MM.1S (cell line): ENCODE data around the gene ATRX.

Experiments
- DNase-seq: peaks from one replicate; pipeline ENCODE4 v3.0.0-alpha.2; 2015
- H2AFZ ChIP-seq: fragments of 300-600 bp; sonication (generic); 2 replicates; pipeline ENCODE4 v1.6.0; 2016; ENCODE audit warnings: antibody characterized with exemption, low read length
- H3F3A ChIP-seq: fragments of 300-600 bp; sonication (generic); 2 replicates; pipeline ENCODE4 v1.6.1; 2016; ENCODE audit warnings: mild to moderate bottlenecking, antibody characterized with exemption, low read length, moderate library complexity, mixed read lengths; ENCODE audit not compliant: insufficient read depth
- H3K27ac ChIP-seq: fragments of 300-600 bp; sonication (generic); 2 replicates; pipeline ENCODE4 v1.5.1; 2016; ENCODE audit warnings: mild to moderate bottlenecking, low read length
- H3K27me3 ChIP-seq: fragments of 300-600 bp; sonication (generic); replicated peaks from 2 replicates; pipeline ENCODE4 v1.6.0; 2016; ENCODE audit warnings: low read length; ENCODE audit not compliant: insufficient read depth
- H3K36me3 ChIP-seq: fragments of 300-600 bp; sonication (generic); replicated peaks from 2 replicates; pipeline ENCODE4 v1.6.1; 2016; ENCODE audit warnings: mild to moderate bottlenecking, low read length, mixed read lengths; ENCODE audit not compliant: insufficient read depth
- H3K4me1 ChIP-seq: fragments of 300-600 bp; sonication (generic); 2 replicates; pipeline ENCODE4 v1.6.1; 2016; ENCODE audit warnings: low read length, mixed read lengths
- H3K4me2 ChIP-seq: fragments of 300-600 bp; sonication (generic); 2 replicates; pipeline ENCODE4 v1.6.0; 2016; ENCODE audit warnings: low read depth, low read length
- H3K4me3 ChIP-seq: fragments of 300-600 bp; sonication (generic); 2 replicates; pipeline ENCODE4 v1.5.1; 2016; ENCODE audit warnings: low read length, mixed read lengths
- H3K79me2 ChIP-seq: fragments of 300-600 bp; sonication (generic); 2 replicates; pipeline ENCODE4 v1.6.1; 2016; ENCODE audit warnings: mixed run types, low read length, mixed read lengths
- H3K9ac ChIP-seq: fragments of 300-600 bp; sonication (generic); 2 replicates; pipeline ENCODE4 v1.6.1; 2016; ENCODE audit warnings: low read length, mixed read lengths
- H3K9me2 ChIP-seq: fragments of 300-600 bp; sonication (generic); replicated peaks from 2 replicates; pipeline ENCODE4 v1.6.1; 2016; ENCODE audit warnings: mild to moderate bottlenecking, low read length, mixed read lengths; ENCODE audit not compliant: insufficient read depth
- H3K9me3 ChIP-seq: fragments of 300-600 bp; sonication (generic); replicated peaks from 2 replicates; pipeline ENCODE4 v1.6.1; 2016; ENCODE audit warnings: mild to moderate bottlenecking, low read length, mixed read lengths; ENCODE audit not compliant: insufficient read depth
- H4K20me1 ChIP-seq: fragments of 300-600 bp; sonication (generic); 2 replicates; pipeline ENCODE4 v1.6.1; 2016; ENCODE audit warnings: mild to moderate bottlenecking, low read length, moderate library complexity, mixed read lengths; ENCODE audit not compliant: insufficient read depth
- CTCF ChIP-seq: fragments of 300-600 bp; sonication (generic); IDR thresholded peaks from 2 replicates; pipeline ENCODE4 v1.5.1; 2016; ENCODE audit warnings: antibody characterized with exemption, low read length, mixed read lengths
- EZH2 ChIP-seq: fragments of 300-600 bp; sonication (generic); optimal IDR thresholded peaks from 2 replicates; pipeline ENCODE3; 2017; ENCODE audit warnings: low read depth, mild to moderate bottlenecking, antibody characterized with exemption, low read length, mixed read lengths
- EZH2phosphoT487 ChIP-seq: fragments of 300-600 bp; sonication (generic); IDR thresholded peaks from 2 replicates; pipeline ENCODE4 v1.6.1; 2018; ENCODE audit warnings: antibody characterized with exemption, low read length

Gene ATRX

DNA sequence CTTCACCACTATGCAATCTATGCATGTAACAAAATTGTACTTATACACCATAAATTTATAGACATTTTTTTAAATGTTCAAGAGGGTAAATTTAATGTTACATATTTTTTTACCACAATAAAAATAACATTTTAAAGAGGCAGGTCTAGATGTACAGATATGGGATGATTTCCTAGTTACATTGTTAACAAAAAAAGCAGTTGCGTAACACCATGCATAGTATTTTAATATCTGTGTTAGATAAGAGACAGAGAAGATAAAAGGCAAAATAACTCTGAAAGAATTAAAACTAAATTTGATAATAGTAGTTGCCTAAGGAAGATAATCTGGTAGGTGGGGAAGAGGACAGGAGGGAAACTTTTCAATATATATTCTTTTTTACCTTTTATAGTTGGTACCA, 9.1 kb upstream of the ATRX start:
- no peaks in the 10 kb centered on the region for H3K9me2 ChIP-seq
- H4K20me1 ChIP-seq, result no peaks in the 10 kb centered on the region
- no peak overlapping the region for H3K27ac ChIP-seq
- H3K79me2 ChIP-seq, result no peaks in the 10 kb centered on the region
- no peaks in the 10 kb centered on the region for H3K9me3 ChIP-seq
- no peak overlapping the region for H2AFZ ChIP-seq
- no peaks in the 10 kb centered on the region for H3K27me3 ChIP-seq
- no peaks in the 10 kb centered on the region for H3K36me3 ChIP-seq
- no peak overlapping the region for H3K4me3 ChIP-seq
- no peaks in the 10 kb centered on the region for H3K4me1 ChIP-seq
- H3F3A ChIP-seq, result no peaks in the 10 kb centered on the region
- H3K9ac ChIP-seq, result no peak overlapping the region
- TF ChIP-seq CTCF, result no peak
- no peak for TF ChIP-seq EZH2phosphoT487
- no peak for TF ChIP-seq EZH2
- DNase-seq, result no peak
- H3K4me2 ChIP-seq, result no peak overlapping the region

DNA sequence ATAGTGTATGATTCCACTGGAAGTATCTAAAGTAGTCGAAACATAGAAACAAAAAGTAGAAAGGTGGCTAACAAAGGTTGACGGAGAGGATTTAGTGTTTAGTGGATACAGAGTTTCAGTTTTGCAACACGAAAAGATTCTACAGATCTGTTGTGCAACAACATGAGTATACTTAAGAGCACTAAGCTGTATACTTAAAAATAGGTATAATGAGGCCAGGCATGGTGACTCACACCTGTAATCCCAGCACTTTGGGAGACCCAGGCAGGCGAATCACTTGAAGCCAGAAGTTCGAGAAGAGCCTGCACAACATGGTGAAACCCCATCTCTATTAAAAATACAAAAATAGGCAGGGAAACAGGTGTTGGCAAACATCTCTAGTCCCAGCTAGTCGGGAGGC, 7.9 kb upstream of the ATRX start:
- Histone ChIP-seq H3K36me3 (no peaks in the 10 kb centered on the region), H3K79me2 (no peaks in the 10 kb centered on the region), H4K20me1 (no peaks in the 10 kb centered on the region), H3K9ac (no peak overlapping the region), H3K4me1 (no peaks in the 10 kb centered on the region), H2AFZ (no peak overlapping the region), H3K4me3 (no peak overlapping the region), H3K9me3 (no peaks in the 10 kb centered on the region), H3K27me3 (no peaks in the 10 kb centered on the region), H3K27ac (no peak overlapping the region), H3F3A (no peaks in the 10 kb centered on the region), H3K9me2 (no peaks in the 10 kb centered on the region), H3K4me2 (no peak overlapping the region)
- no peak for DNase-seq
- no peak for TF ChIP-seq CTCF
- TF ChIP-seq EZH2, result no peak
- TF ChIP-seq EZH2phosphoT487, result no peak

GRCh38 chrX:77788050-77788449, 2.0 kb upstream of the ATRX start:
- H3K4me2 ChIP-seq, result no peak overlapping the region

More at GRCh38 chrX:77788050-77788449, 2.0 kb upstream of the ATRX start:
- no peak for DNase-seq
- H3K9ac ChIP-seq, result no peak overlapping the region
- H2AFZ ChIP-seq, result 0 out of 2 replicates have a peak overlapping the region, but pooled peaks have one; percentile 38
- H3K27ac ChIP-seq, result no peak overlapping the region
- H3K79me2 ChIP-seq, result peaks cover 35% of the 10 kb centered on the region
- no peaks in the 10 kb centered on the region for H3K9me3 ChIP-seq
- H3K9me2 ChIP-seq, result no peaks in the 10 kb centered on the region
- H3F3A ChIP-seq, result no peaks in the 10 kb centered on the region
- H3K36me3 ChIP-seq, result no peaks in the 10 kb centered on the region
- no peaks in the 10 kb centered on the region for H4K20me1 ChIP-seq
- TF ChIP-seq EZH2phosphoT487, result no peak
- TF ChIP-seq CTCF, result no peak
- TF ChIP-seq EZH2, result no peak
- no peak overlapping the region for H3K4me3 ChIP-seq
- H3K27me3 ChIP-seq, result no peaks in the 10 kb centered on the region
- 0 out of 2 replicates have a peak, but pooled peaks cover 7% of the 10 kb centered on the region for H3K4me1 ChIP-seq
